ENCODE measurements around the gene BSDC1. TPM values are rescaled to one million over a fixed set of nuclear protein-coding genes. Genes with fewer than 3 reads are reported as not detected.

BSDC1 gene
- total RNA-seq, 1 experiment from 2014 or later = 47.0 TPM

GRCh38 chr1:32400876-32401631 is 6.8 kb upstream of the BSDC1 start:
- Histone ChIP-seq H3K9me2 (ENCODE audit: insufficient read depth) (no peaks in the 10 kb centered on the region), H3K27me3 (ENCODE audit: insufficient read depth, low read length) (no peaks in the 10 kb centered on the region), H3K9ac (ENCODE audit: low read length) (peak overlapping the region; percentile 42; the same call in 1 of the 2 replicates), H3K36me3 (ENCODE audit: control insufficient read depth in 1 of 2, insufficient read depth in 2 of 2, low read length in 2 of 2) (no peaks in the 10 kb centered on the region), H2AFZ (ENCODE audit: low read depth, low read length, poor library complexity, severe bottlenecking) (peak overlapping the region; percentile 98), H3K4me3 (replicated peaks in 1 of 2; ENCODE audit: low read depth in 1 of 2, low read length in 2 of 2) (no peak overlapping the region), H3K27ac (ENCODE audit: low read depth, low read length) (peak overlapping the region; percentile 37; the same call in 1 of the 2 replicates), H3K79me2 (ENCODE audit: insufficient read depth, low read length) (no peaks in the 10 kb centered on the region), H3K9me3 (ENCODE audit: control insufficient read depth in 1 of 2, insufficient read depth in 1 of 2, low read depth in 1 of 2, low read length in 2 of 2) (no peaks in the 10 kb centered on the region), H3K4me2 (ENCODE audit: low read length) (peak overlapping the region; percentile 62), H3K4me1 (ENCODE audit: control insufficient read depth in 1 of 2, insufficient read depth in 2 of 2, low read length in 2 of 2) (peaks cover 3 to 7% of the 10 kb centered on the region in 2 experiments; a peak in 2 of 4 replicates), H4K20me1 (ENCODE audit: insufficient read depth) (no peaks in the 10 kb centered on the region)
- ATAC-seq (peak; percentile 98), DNase-seq (ENCODE audit: low read depth, low spot score) (peak; percentile 66)
- intact Hi-C loops (cut with micrococcal nuclease) = loop anchor here (2.0 kb wide), 3 partner anchors 372 to 686 kb away; no protein-coding TSS in a partner anchor
- ChIA-PET RAD21 (ENCODE audit: low non-redundant PET in 1 of 2, low total read pairs in 2 of 2, uncharacterized antibody in 2 of 2, unreplicated experiment in 2 of 2) (interaction anchor here in 1 of 2 experiments (1.0 kb wide), 1 partner anchor 311 kb away, joined by 4 read pairs; no protein-coding TSS in a partner anchor), POLR2A (interaction anchor here (1.4 kb wide), 1 partner anchor 47 kb away, joined by 4 read pairs; no protein-coding TSS in a partner anchor), CTCF (interaction anchor here (0.6 to 2.2 kb wide), 16 partner anchors 10 to 685 kb away, joined by 3 to 9 read pairs (median 5); partner anchors contain the start of genes KPNA6 and MARCKSL1)
- BruUV-seq (replicated peaks) = no TSS peak
- TF ChIP-seq EZH2 (IDR thresholded peaks at IDR 0.05) = no peak
- TF ChIP-seq YY1 (IDR thresholded peaks at IDR 0.05; ENCODE audit: extremely low read depth, insufficient replicate concordance, low read depth, low read length) = peak; percentile 20
- TF ChIP-seq SIN3A (IDR thresholded peaks at IDR 0.05; ENCODE audit: low read depth) = no peak
- no peak for TF ChIP-seq SRF (IDR thresholded peaks at IDR 0.05; ENCODE audit: low read depth)
- no peak for TF ChIP-seq ATF3 (IDR thresholded peaks at IDR 0.05)
- TF ChIP-seq RAD21 (IDR thresholded peaks at IDR 0.05; ENCODE audit: low read depth) = peak; percentile 94
- TF ChIP-seq CTCF (IDR thresholded peaks at IDR 0.05 in 2 of 3, conservative IDR thresholded peaks at IDR 0.05 in 1 of 3; ENCODE audit: borderline replicate concordance in 1 of 3, insufficient read depth in 1 of 3, low read depth in 2 of 3, low read length in 2 of 3) = peak; percentile 88 to 97 (median 93)
- TF ChIP-seq TCF7L2 (IDR thresholded peaks at IDR 0.05; ENCODE audit: borderline replicate concordance, extremely low read depth, insufficient read depth, insufficient read length) = no peak

All from HCT116 (cell line).